ENCODE data around the gene BRWD1.

BRWD1 gene

DNA sequence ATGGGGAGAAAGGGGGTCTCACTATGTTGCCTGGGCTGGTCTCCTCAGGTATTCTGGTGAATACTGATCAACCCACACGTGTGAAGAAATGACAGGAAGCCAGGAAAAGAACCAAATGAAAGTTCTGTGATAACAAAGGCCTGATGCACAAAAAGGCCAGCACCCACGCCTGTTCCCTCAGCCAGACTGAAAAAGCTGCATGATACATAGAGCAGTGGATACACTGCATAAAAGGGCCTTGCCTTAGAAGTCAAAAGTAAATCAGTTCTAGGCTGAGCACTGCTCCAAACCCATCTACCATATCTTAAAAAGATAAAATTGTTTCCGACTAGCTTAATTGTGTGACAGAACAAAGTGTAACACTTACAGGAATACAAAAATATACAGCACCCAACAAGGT, 93.3 kb downstream of the BRWD1 start:
- TF ChIP-seq, protein P1, sequence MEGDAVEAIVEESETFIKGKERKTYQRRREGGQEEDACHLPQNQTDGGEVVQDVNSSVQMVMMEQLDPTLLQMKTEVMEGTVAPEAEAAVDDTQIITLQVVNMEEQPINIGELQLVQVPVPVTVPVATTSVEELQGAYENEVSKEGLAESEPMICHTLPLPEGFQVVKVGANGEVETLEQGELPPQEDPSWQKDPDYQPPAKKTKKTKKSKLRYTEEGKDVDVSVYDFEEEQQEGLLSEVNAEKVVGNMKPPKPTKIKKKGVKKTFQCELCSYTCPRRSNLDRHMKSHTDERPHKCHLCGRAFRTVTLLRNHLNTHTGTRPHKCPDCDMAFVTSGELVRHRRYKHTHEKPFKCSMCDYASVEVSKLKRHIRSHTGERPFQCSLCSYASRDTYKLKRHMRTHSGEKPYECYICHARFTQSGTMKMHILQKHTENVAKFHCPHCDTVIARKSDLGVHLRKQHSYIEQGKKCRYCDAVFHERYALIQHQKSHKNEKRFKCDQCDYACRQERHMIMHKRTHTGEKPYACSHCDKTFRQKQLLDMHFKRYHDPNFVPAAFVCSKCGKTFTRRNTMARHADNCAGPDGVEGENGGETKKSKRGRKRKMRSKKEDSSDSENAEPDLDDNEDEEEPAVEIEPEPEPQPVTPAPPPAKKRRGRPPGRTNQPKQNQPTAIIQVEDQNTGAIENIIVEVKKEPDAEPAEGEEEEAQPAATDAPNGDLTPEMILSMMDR (IDR thresholded peaks at IDR 0.05; ENCODE audit: borderline replicate concordance, insufficient read depth, low read depth, low read length): no peak
- H3K4me3 ChIP-seq (ENCODE audit: low read depth, low read length): no peak overlapping the region

DNA sequence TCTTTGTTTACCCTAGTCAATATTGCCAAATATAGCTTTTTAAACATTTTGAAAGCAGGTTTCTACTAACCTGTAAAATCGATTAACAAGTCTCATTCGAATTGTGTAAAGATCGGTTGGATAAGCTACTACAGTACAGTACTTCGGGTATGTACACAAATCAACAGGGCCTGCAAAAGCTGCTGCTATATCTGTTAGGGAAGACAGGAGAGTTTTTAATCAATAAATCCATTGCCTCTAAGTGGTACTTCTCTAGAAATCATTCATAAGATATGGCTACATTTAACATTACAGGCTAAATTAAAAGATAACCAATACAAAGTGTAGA, 95.4 kb downstream of the BRWD1 start:
- TF ChIP-seq, protein P1 (IDR thresholded peaks at IDR 0.05; ENCODE audit: borderline replicate concordance, insufficient read depth, low read depth, low read length): no peak
- H3K4me3 ChIP-seq (ENCODE audit: low read depth, low read length): no peak overlapping the region

DNA sequence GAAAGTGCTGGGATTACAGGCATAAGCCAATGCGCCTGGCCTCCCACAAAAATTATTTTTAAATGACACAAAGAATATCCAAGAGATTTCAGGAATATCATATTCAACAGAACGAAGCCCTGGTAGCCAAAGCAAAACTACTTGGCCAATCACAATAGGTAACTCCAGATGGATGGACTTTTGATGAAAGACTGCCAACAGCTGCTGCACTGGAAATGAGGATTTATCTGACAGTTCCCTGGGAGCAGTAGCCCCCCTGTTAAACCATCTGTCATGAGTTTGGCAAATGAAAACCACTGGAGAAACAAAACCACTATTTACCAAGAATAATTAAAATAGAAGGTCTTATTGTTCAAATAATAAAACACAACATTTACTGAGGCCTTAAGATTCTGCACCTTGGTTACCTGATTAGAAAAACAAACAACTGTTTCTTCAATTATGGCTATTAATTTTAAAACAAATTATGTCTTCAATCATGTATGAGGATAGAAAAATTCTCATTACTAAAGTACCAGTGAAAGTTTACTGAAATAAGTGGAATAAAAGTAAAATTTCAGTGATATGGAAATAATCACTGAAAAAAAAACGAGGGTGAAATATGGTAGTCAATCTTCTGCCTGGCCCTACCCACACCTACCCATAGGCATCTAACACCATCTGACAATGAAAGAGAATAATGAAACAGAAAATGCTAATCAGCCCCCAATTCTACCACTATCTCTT, 95.9 kb downstream of the BRWD1 start:
- TF ChIP-seq, protein P1 (IDR thresholded peaks at IDR 0.05; ENCODE audit: borderline replicate concordance, insufficient read depth, low read depth, low read length): no peak
- H3K4me3 ChIP-seq (ENCODE audit: low read depth, low read length): no peak overlapping the region

DNA sequence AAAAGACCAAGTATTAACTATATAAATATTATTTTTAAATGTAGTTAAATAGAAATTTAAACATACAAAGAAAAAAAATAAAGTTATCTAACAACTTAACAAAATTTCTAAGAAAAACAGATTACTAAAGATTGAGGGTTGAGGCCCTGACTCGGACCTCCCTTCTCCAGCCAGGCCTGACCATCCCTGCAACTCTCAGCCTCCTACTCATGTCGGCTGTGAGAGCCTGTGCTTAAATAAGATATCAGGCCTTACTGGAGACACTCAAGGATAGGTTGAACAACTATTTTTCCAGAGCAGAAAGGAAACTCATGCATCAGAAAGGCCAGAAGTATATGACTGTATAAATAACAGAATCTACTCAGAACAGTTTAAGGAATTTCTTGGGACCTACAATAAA, 97.1 kb downstream of the BRWD1 start:
- TF ChIP-seq, protein P1 (IDR thresholded peaks at IDR 0.05; ENCODE audit: borderline replicate concordance, insufficient read depth, low read depth, low read length): no peak
- no peak overlapping the region for H3K4me3 ChIP-seq (ENCODE audit: low read depth, low read length)

GRCh38 chr21:39215078-39215477, 98.4 kb downstream of the BRWD1 start:
- no peak overlapping the region for H3K4me3 ChIP-seq (ENCODE audit: low read depth, low read length)
- TF ChIP-seq, protein P1 (IDR thresholded peaks at IDR 0.05; ENCODE audit: borderline replicate concordance, insufficient read depth, low read depth, low read length): no peak

- H3K4me3 ChIP-seq (ENCODE audit: low read depth, low read length): no peak overlapping the region
- TF ChIP-seq, protein P1 (IDR thresholded peaks at IDR 0.05; ENCODE audit: borderline replicate concordance, insufficient read depth, low read depth, low read length): no peak
Measured at GRCh38 chr21:39209334-39209688, 104.1 kb downstream of the BRWD1 start.

GRCh38 chr21:39208624-39209333, 104.7 kb downstream of the BRWD1 start:
- no peak overlapping the region for H3K4me3 ChIP-seq (ENCODE audit: low read depth, low read length)
- TF ChIP-seq, protein P1 (IDR thresholded peaks at IDR 0.05; ENCODE audit: borderline replicate concordance, insufficient read depth, low read depth, low read length): no peak
